ENCODE measurements around the gene SSTR4.

SSTR4 gene

DNA sequence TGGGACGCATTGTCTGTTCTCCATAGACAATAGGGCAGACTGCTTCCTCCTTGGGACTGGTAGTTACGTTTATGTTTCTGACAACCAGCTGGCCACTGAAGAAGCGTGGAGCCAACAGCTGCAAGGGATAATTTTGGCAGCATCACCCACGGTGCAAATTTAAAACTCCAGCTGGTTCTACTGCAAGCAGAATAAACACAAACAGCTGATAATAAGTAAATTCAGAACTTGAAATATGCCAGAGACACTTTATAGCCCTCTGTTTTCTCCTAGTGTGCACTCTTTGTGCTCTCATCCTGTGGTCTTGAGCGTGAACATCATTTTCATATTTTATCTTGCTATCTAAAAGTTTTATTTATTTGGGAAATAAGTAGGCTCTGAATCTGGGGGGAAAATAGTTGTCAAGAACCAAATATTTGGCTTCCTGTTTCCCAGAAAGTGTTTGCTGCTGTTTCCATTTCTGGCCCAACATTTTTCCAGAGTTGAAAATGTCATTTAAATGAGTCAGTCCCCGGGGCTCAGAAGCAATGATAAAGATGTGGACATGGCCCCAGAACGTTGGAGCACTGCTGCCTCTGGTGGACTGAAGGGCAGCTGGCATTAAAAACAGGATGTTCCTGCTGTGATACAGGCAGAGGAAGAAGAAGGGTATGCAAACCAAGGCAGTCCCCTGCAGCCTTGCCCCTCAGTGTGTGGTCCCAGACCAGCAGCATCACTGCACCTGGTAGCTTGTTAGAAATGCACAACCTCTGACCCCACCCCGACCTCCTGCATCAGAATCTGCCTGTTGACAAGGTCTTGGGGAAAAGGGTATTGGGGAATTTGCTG lies 26.8 kb downstream of the SSTR4 start:
- peak; percentile 71 for ATAC-seq
- no peak for TF ChIP-seq RARB (CRISPR knock-in tag; IDR thresholded peaks at IDR 0.05)
- no peak for TF ChIP-seq CSDC2 (CRISPR knock-in tag; IDR thresholded peaks at IDR 0.05)
- TF ChIP-seq TOX (CRISPR knock-in tag; IDR thresholded peaks at IDR 0.05; ENCODE audit: borderline replicate concordance), result no peak
- TF ChIP-seq, protein P1, sequence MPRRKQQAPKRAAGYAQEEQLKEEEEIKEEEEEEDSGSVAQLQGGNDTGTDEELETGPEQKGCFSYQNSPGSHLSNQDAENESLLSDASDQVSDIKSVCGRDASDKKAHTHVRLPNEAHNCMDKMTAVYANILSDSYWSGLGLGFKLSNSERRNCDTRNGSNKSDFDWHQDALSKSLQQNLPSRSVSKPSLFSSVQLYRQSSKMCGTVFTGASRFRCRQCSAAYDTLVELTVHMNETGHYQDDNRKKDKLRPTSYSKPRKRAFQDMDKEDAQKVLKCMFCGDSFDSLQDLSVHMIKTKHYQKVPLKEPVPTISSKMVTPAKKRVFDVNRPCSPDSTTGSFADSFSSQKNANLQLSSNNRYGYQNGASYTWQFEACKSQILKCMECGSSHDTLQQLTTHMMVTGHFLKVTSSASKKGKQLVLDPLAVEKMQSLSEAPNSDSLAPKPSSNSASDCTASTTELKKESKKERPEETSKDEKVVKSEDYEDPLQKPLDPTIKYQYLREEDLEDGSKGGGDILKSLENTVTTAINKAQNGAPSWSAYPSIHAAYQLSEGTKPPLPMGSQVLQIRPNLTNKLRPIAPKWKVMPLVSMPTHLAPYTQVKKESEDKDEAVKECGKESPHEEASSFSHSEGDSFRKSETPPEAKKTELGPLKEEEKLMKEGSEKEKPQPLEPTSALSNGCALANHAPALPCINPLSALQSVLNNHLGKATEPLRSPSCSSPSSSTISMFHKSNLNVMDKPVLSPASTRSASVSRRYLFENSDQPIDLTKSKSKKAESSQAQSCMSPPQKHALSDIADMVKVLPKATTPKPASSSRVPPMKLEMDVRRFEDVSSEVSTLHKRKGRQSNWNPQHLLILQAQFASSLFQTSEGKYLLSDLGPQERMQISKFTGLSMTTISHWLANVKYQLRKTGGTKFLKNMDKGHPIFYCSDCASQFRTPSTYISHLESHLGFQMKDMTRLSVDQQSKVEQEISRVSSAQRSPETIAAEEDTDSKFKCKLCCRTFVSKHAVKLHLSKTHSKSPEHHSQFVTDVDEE (CRISPR knock-in tag; IDR thresholded peaks at IDR 0.05), result no peak
- TF ChIP-seq PPARA (CRISPR knock-in tag; IDR thresholded peaks at IDR 0.05; ENCODE audit: borderline replicate concordance), result no peak

DNA sequence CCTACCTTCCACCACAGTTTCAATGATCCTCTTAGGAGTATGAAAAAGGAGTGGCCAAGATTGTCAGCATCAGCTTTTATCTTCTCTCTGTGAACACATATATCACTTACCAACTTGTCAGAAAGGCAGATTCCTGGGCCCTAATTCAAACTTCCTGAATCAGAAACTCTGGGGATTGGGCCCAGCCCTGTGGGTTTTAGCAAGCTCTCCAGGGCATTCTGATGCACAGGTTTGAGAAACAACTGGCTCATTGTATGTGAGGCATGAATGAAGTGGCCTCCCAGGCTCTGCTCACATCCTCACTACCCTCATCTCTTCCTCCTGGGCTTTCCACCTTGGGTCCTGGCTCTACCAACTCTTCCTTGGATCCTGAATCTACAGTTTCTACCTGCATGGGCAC lies 27.5 kb downstream of the SSTR4 start:
- TF ChIP-seq TCF4 (CRISPR knock-in tag; IDR thresholded peaks at IDR 0.05; ENCODE audit: borderline replicate concordance) (no peak), PPARA (CRISPR knock-in tag; IDR thresholded peaks at IDR 0.05; ENCODE audit: borderline replicate concordance) (no peak), ISL1 (CRISPR knock-in tag; IDR thresholded peaks at IDR 0.05) (no peak), RARB (CRISPR knock-in tag; IDR thresholded peaks at IDR 0.05) (no peak), SNAI2 (CRISPR knock-in tag; IDR thresholded peaks at IDR 0.05) (no peak), ZFP30 (CRISPR knock-in tag; IDR thresholded peaks at IDR 0.05) (no peak), ZNF8 (CRISPR knock-in tag; IDR thresholded peaks at IDR 0.05) (no peak), TOX (CRISPR knock-in tag; IDR thresholded peaks at IDR 0.05; ENCODE audit: borderline replicate concordance) (no peak), ZC3H10 (CRISPR knock-in tag; IDR thresholded peaks at IDR 0.05) (no peak), ARNTL (CRISPR knock-in tag; IDR thresholded peaks at IDR 0.05; ENCODE audit: borderline replicate concordance, low read depth) (no peak), BACH2 (CRISPR knock-in tag; IDR thresholded peaks at IDR 0.05; ENCODE audit: borderline replicate concordance) (no peak), ZNF565 (CRISPR knock-in tag; conservative IDR thresholded peaks at IDR 0.05; ENCODE audit: low read depth) (no peak)
- TF ChIP-seq, protein P1 (CRISPR knock-in tag; IDR thresholded peaks at IDR 0.05), result no peak
- TF ChIP-seq, protein P2, sequence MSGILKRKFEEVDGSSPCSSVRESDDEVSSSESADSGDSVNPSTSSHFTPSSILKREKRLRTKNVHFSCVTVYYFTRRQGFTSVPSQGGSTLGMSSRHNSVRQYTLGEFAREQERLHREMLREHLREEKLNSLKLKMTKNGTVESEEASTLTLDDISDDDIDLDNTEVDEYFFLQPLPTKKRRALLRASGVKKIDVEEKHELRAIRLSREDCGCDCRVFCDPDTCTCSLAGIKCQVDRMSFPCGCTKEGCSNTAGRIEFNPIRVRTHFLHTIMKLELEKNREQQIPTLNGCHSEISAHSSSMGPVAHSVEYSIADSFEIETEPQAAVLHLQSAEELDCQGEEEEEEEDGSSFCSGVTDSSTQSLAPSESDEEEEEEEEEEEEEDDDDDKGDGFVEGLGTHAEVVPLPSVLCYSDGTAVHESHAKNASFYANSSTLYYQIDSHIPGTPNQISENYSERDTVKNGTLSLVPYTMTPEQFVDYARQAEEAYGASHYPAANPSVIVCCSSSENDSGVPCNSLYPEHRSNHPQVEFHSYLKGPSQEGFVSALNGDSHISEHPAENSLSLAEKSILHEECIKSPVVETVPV (CRISPR knock-in tag; IDR thresholded peaks at IDR 0.05), result no peak
- no peak for ATAC-seq

DNA sequence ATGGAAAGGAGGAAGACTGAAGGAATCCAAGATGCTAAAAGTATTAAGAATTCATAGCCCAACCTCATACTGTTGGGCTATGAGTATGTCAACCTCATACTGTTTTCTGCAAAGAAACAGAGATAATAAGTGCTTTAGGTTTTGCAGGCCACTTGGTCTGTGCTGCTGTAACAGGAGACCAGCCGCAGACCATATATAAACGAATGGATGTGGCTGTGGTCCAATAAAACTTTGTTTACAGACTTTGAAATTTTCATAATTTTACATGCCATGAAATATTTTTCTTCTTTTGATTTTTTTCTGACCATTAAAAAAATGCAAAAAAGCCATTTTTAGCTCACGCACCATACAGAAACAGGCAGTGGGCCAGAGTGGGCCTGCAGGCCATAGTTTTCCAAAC lies 28.1 kb downstream of the SSTR4 start:
- no peak for ATAC-seq
- TF ChIP-seq ZFP30 (CRISPR knock-in tag; IDR thresholded peaks at IDR 0.05) (no peak), ZNF8 (CRISPR knock-in tag; IDR thresholded peaks at IDR 0.05) (no peak), BACH2 (CRISPR knock-in tag; IDR thresholded peaks at IDR 0.05; ENCODE audit: borderline replicate concordance) (no peak), ISL1 (CRISPR knock-in tag; IDR thresholded peaks at IDR 0.05) (no peak), TOX (CRISPR knock-in tag; IDR thresholded peaks at IDR 0.05; ENCODE audit: borderline replicate concordance) (no peak), GLIS3 (CRISPR knock-in tag; IDR thresholded peaks at IDR 0.05) (no peak), ARNTL (CRISPR knock-in tag; IDR thresholded peaks at IDR 0.05; ENCODE audit: borderline replicate concordance, low read depth) (no peak), OSR1 (CRISPR knock-in tag; IDR thresholded peaks at IDR 0.05) (no peak), ZNF565 (CRISPR knock-in tag; conservative IDR thresholded peaks at IDR 0.05; ENCODE audit: low read depth) (no peak), ZFP3 (CRISPR knock-in tag; IDR thresholded peaks at IDR 0.05) (no peak), PPARA (CRISPR knock-in tag; IDR thresholded peaks at IDR 0.05; ENCODE audit: borderline replicate concordance) (no peak)
- TF ChIP-seq, protein P3, sequence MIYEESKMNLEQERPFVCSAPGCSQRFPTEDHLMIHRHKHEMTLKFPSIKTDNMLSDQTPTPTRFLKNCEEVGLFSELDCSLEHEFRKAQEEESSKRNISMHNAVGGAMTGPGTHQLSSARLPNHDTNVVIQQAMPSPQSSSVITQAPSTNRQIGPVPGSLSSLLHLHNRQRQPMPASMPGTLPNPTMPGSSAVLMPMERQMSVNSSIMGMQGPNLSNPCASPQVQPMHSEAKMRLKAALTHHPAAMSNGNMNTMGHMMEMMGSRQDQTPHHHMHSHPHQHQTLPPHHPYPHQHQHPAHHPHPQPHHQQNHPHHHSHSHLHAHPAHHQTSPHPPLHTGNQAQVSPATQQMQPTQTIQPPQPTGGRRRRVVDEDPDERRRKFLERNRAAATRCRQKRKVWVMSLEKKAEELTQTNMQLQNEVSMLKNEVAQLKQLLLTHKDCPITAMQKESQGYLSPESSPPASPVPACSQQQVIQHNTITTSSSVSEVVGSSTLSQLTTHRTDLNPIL (CRISPR knock-in tag; IDR thresholded peaks at IDR 0.05; ENCODE audit: low read depth), result no peak
- TF ChIP-seq, protein P4, sequence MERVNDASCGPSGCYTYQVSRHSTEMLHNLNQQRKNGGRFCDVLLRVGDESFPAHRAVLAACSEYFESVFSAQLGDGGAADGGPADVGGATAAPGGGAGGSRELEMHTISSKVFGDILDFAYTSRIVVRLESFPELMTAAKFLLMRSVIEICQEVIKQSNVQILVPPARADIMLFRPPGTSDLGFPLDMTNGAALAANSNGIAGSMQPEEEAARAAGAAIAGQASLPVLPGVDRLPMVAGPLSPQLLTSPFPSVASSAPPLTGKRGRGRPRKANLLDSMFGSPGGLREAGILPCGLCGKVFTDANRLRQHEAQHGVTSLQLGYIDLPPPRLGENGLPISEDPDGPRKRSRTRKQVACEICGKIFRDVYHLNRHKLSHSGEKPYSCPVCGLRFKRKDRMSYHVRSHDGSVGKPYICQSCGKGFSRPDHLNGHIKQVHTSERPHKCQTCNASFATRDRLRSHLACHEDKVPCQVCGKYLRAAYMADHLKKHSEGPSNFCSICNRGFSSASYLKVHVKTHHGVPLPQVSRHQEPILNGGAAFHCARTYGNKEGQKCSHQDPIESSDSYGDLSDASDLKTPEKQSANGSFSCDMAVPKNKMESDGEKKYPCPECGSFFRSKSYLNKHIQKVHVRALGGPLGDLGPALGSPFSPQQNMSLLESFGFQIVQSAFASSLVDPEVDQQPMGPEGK (CRISPR knock-in tag; IDR thresholded peaks at IDR 0.05; ENCODE audit: borderline replicate concordance), result no peak
- TF ChIP-seq, protein P1 (CRISPR knock-in tag; IDR thresholded peaks at IDR 0.05), result no peak
